Cardiac septum (tissue), 1 donor: ENCODE measurements around the gene TRPC4AP. TPM values are rescaled to one million over a fixed set of nuclear protein-coding genes. Genes with fewer than 3 reads are reported as not detected.
"Not testable (repeated sequence)": the region's sequence is repeated elsewhere in the genome, so short reads cannot be mapped to it uniquely, and the experiment has no call there.

Source experiments
- DNase-seq: peaks from one replicate; pipeline ENCODE4 v3.0.0-alpha.2; 2020; ENCODE audit warnings: low spot score
- intact Hi-C: fragments of 100-400 bp; cut with DNase I; formaldehyde crosslinking; loops from one replicate; pipeline ENCODE4 v1.14.0; 2022
- total RNA-seq: library from RNA; stranded (reverse); fragmentation: NEBNext Ultra II Directional; extraction: Animal tissue kit (Norgen Biotek cat#: 25700); gene quantifications from one replicate; pipeline ENCODE4 v1.2.1, GENCODE V29; 2021
- donor health status: DM: no; HTN: no; CAD: no.

Gene TRPC4AP
- total RNA-seq, 1 donor from 2014 or later: 34.9 TPM

- DNase-seq: no peak
- intact Hi-C loops: no loop called here
Measured at GRCh38 chr20:35106827-35107380, 14.3 kb upstream of the TRPC4AP start.

GRCh38 chr20:35104685-35105295 is 12.2 kb upstream of the TRPC4AP start:
- intact Hi-C loops: no loop called here
- no peak for DNase-seq

- DNase-seq: no peak
- intact Hi-C loops: no loop called here
Measured at GRCh38 chr20:35101620-35102019, 9.0 kb upstream of the TRPC4AP start.

GRCh38 chr20:35093267-35093884 is 769 bp upstream of the TRPC4AP start:
- intact Hi-C loops: loop anchor here (2.0 kb wide), 1 partner anchor 221 kb away; the partner anchor contains the start of gene GGT7
- no peak for DNase-seq

- intact Hi-C loops: loop anchor here (2.0 kb wide), 1 partner anchor 219 kb away; the partner anchor contains the start of gene GGT7
- DNase-seq: no peak
Measured at GRCh38 chr20:35091816-35092523, 637 bp downstream of the TRPC4AP start.

GRCh38 chr20:35088231-35089145 is 4.1 kb downstream of the TRPC4AP start:
- intact Hi-C loops: no loop called here
- DNase-seq: no peak

- intact Hi-C loops: no loop called here
- no peak for DNase-seq
Measured at GRCh38 chr20:35087791-35088190, 4.8 kb downstream of the TRPC4AP start.

- DNase-seq: no peak
- intact Hi-C loops: no loop called here
Measured at GRCh38 chr20:35087355-35087754, 5.3 kb downstream of the TRPC4AP start.

- no peak for DNase-seq
- intact Hi-C loops: no loop called here
Measured at GRCh38 chr20:35085477-35086225, 7.0 kb downstream of the TRPC4AP start.

- intact Hi-C loops: no loop called here
- DNase-seq: no peak
Measured at GRCh38 chr20:35084998-35085397, 7.6 kb downstream of the TRPC4AP start.

- intact Hi-C loops, DNase-seq: not testable (repeated sequence)
Measured at GRCh38 chr20:35080348-35080642, 12.3 kb downstream of the TRPC4AP start.

- intact Hi-C loops: no loop called here
- DNase-seq: no peak
Measured at GRCh38 chr20:35079472-35080347, 12.9 kb downstream of the TRPC4AP start.

GRCh38 chr20:35077872-35078271 is 14.7 kb downstream of the TRPC4AP start:
- intact Hi-C loops: no loop called here
- no peak for DNase-seq

GRCh38 chr20:35077341-35077740 is 15.3 kb downstream of the TRPC4AP start:
- intact Hi-C loops: no loop called here
- no peak for DNase-seq

- intact Hi-C loops, DNase-seq: not testable (repeated sequence)
Measured at GRCh38 chr20:35071436-35072153, 21.0 kb downstream of the TRPC4AP start.

GRCh38 chr20:35066194-35066593 is 26.4 kb downstream of the TRPC4AP start:
- DNase-seq: no peak
- intact Hi-C loops: no loop called here

- intact Hi-C loops: no loop called here
- DNase-seq: no peak
Measured at GRCh38 chr20:35065181-35065580, 27.4 kb downstream of the TRPC4AP start.
